AG08396 (cell line): ENCODE measurements around the gene SCUBE2.
"Not testable (repeated sequence)": the region's sequence is repeated elsewhere in the genome, so short reads cannot be mapped to it uniquely, and the experiment has no call there.

Experiments used
- DNase-seq: peaks from one replicate; pipeline ENCODE4 v3.0.0; 2012; ENCODE audit warnings: low spot score, mixed read lengths

Gene SCUBE2

GRCh38 chr11:9004183-9004926 is 87.0 kb downstream of the SCUBE2 start:
- DNase-seq, result no peak

GRCh38 chr11:9003573-9004182 is 87.7 kb downstream of the SCUBE2 start, which contains the start of gene NRIP3:
TSS of gene NRIP3 (minus strand) at chr11:9004001. CDS start at chr11:9003935, 66 bp downstream.
- peak; percentile 73 for DNase-seq

GRCh38 chr11:9002920-9003572 is 88.4 kb downstream of the SCUBE2 start:
- no peak for DNase-seq

GRCh38 chr11:9001736-9002135 is 89.7 kb downstream of the SCUBE2 start:
- DNase-seq, result peak; percentile 78

- no peak for DNase-seq
Observed at GRCh38 chr11:8998017-8998416, 93.4 kb downstream of the SCUBE2 start.

- no peak for DNase-seq
Observed at GRCh38 chr11:8997451-8997850, 93.9 kb downstream of the SCUBE2 start.

- DNase-seq, result peak; percentile 61
Observed at GRCh38 chr11:8989453-8989852, 101.9 kb downstream of the SCUBE2 start.

GRCh38 chr11:8988329-8989234 is 102.8 kb downstream of the SCUBE2 start:
- peak; percentile 68 for DNase-seq

GRCh38 chr11:8987446-8987845 is 104.0 kb downstream of the SCUBE2 start:
- no peak for DNase-seq

- DNase-seq, result not testable (repeated sequence)
Observed at GRCh38 chr11:8986772-8987171, 104.6 kb downstream of the SCUBE2 start.

- DNase-seq, result no peak
Observed at GRCh38 chr11:8985462-8985861, 105.9 kb downstream of the SCUBE2 start.

- no peak for DNase-seq
Observed at GRCh38 chr11:8983552-8983951, 107.8 kb downstream of the SCUBE2 start.

GRCh38 chr11:8980485-8980884 is 110.9 kb downstream of the SCUBE2 start:
- no peak for DNase-seq

- not testable (repeated sequence) for DNase-seq
Observed at GRCh38 chr11:8979365-8979764, 112.0 kb downstream of the SCUBE2 start.

GRCh38 chr11:8973121-8973520 is 118.3 kb downstream of the SCUBE2 start:
- no peak for DNase-seq

GRCh38 chr11:8971924-8972316 is 119.5 kb downstream of the SCUBE2 start:
- no peak for DNase-seq

GRCh38 chr11:8971196-8971923 is 120.0 kb downstream of the SCUBE2 start:
- DNase-seq, result no peak
